GM23338 (cell line): ENCODE measurements around the gene MRTO4.
"Not testable (repeated sequence)": the region's sequence is repeated elsewhere in the genome, so short reads cannot be mapped to it uniquely, and the experiment has no call there.

ENCODE experiments used
- EZH2 ChIP-seq: fragments of 200-600 bp; sonication (generic); IDR thresholded peaks from one replicate; pipeline ENCODE4 v1.8.0; 2017; ENCODE audit warnings: antibody characterized with exemption, mild to moderate bottlenecking, low read depth; ENCODE audit not compliant: unreplicated experiment
- EZH2phosphoT487 ChIP-seq: fragments of 200-600 bp; sonication (generic); IDR thresholded peaks from one replicate; pipeline ENCODE4 v1.8.1; 2018; ENCODE audit warnings: antibody characterized with exemption; ENCODE audit not compliant: unreplicated experiment
- JUNB ChIP-seq: IDR thresholded peaks from one replicate; pipeline ENCODE4 v1.6.1; 2016; ENCODE audit warnings: antibody characterized with exemption; ENCODE audit not compliant: unreplicated experiment
- POLR2AphosphoS5 ChIP-seq: IDR thresholded peaks from 2 replicates; pipeline ENCODE4 v1.6.1; 2016; ENCODE audit warnings: antibody characterized with exemption, low read depth
- TF ChIP-seq, protein P1 (sequence below), 2 experiments: fragments of 200-600 bp in 1 of 2; sonication (generic) in 1 of 2; conservative IDR thresholded peaks; 2 replicates each; pipeline versions ENCODE4 v1.5.1 to v1.6.1; 2016 to 2017; ENCODE audit warnings: antibody characterized with exemption in 2 of 2, low read depth in 2 of 2, mild to moderate bottlenecking in 2 of 2, moderate library complexity in 1 of 2
- TF ChIP-seq, protein P2 (sequence below): IDR thresholded peaks from one replicate; pipeline ENCODE4 v1.6.1; 2018; ENCODE audit warnings: antibody characterized with exemption; ENCODE audit not compliant: unreplicated experiment

DNA sequence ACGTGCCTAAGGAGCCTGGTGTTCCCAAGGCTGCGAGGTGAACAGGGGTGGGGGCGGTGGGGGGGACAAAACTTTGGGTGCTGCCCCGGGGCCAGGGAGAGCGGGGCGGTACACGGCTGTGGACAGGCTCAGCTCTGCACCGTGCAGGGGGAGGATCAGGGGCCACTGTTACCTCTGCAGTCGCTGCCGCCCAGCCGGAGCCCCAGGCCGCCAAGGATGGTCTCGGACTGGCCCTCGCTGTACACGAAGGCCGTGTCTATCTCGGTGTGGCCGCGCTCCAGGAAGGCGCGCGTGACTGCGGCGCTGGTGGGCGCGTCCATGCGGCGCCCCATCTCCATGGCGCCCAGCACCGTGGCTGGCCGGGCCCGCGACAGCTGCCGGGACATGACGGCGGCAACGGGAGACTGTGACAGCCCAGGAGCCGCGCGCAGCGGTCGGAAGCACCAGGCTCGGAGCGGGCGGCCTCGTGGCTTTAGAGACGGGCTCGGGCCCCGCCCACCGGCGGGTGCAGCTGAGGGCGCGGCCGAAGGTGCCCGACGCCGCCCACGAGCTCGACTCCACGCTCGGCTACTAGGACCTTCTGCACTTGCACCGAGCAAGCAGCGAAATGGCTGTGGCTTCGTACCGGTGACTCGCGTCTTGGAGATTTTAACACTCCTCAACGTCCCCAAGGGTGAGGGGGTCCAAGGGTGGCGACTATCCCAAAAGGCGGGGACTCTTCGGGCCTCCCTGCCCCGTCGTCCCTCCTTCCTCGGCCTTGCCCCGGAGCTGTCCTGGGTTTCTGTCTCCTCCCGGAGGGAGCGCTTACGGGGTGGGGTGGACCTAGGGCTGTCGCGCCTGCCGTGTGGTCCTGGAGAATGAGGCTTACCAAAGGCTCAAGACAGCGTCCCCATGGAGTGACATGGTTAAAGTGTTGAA is 37.0 kb downstream of the MRTO4 start, which contains the start of gene AKR7A3:
- TF ChIP-seq, protein P1, sequence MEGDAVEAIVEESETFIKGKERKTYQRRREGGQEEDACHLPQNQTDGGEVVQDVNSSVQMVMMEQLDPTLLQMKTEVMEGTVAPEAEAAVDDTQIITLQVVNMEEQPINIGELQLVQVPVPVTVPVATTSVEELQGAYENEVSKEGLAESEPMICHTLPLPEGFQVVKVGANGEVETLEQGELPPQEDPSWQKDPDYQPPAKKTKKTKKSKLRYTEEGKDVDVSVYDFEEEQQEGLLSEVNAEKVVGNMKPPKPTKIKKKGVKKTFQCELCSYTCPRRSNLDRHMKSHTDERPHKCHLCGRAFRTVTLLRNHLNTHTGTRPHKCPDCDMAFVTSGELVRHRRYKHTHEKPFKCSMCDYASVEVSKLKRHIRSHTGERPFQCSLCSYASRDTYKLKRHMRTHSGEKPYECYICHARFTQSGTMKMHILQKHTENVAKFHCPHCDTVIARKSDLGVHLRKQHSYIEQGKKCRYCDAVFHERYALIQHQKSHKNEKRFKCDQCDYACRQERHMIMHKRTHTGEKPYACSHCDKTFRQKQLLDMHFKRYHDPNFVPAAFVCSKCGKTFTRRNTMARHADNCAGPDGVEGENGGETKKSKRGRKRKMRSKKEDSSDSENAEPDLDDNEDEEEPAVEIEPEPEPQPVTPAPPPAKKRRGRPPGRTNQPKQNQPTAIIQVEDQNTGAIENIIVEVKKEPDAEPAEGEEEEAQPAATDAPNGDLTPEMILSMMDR (conservative IDR thresholded peaks at IDR 0.05; ENCODE audit: low read depth in 2 of 2) = not testable (repeated sequence)
- TF ChIP-seq, protein P2, sequence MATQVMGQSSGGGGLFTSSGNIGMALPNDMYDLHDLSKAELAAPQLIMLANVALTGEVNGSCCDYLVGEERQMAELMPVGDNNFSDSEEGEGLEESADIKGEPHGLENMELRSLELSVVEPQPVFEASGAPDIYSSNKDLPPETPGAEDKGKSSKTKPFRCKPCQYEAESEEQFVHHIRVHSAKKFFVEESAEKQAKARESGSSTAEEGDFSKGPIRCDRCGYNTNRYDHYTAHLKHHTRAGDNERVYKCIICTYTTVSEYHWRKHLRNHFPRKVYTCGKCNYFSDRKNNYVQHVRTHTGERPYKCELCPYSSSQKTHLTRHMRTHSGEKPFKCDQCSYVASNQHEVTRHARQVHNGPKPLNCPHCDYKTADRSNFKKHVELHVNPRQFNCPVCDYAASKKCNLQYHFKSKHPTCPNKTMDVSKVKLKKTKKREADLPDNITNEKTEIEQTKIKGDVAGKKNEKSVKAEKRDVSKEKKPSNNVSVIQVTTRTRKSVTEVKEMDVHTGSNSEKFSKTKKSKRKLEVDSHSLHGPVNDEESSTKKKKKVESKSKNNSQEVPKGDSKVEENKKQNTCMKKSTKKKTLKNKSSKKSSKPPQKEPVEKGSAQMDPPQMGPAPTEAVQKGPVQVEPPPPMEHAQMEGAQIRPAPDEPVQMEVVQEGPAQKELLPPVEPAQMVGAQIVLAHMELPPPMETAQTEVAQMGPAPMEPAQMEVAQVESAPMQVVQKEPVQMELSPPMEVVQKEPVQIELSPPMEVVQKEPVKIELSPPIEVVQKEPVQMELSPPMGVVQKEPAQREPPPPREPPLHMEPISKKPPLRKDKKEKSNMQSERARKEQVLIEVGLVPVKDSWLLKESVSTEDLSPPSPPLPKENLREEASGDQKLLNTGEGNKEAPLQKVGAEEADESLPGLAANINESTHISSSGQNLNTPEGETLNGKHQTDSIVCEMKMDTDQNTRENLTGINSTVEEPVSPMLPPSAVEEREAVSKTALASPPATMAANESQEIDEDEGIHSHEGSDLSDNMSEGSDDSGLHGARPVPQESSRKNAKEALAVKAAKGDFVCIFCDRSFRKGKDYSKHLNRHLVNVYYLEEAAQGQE = not testable (repeated sequence)
- TF ChIP-seq POLR2AphosphoS5, EZH2phosphoT487, JUNB: not testable (repeated sequence)
- peak; percentile 19 for TF ChIP-seq EZH2
